GM12872 (cell line): Measurements from ENCODE around the gene SOX12.

Experiments
- CTCF ChIP-seq: IDR thresholded peaks from 3 replicates; pipeline ENCODE4 v1.5.1; 2011; ENCODE audit warnings: low read depth, mild to moderate bottlenecking, low read length, moderate library complexity; ENCODE audit not compliant: insufficient read depth

Gene SOX12

GRCh38 chr20:341682-342081 lies 16.3 kb downstream of the SOX12 start:
- no peak for TF ChIP-seq CTCF

GRCh38 chr20:343107-343506 lies 17.8 kb downstream of the SOX12 start:
- TF ChIP-seq CTCF = no peak

GRCh38 chr20:346033-346639 lies 20.8 kb downstream of the SOX12 start:
- no peak for TF ChIP-seq CTCF

GRCh38 chr20:346640-347316 lies 21.4 kb downstream of the SOX12 start, which contains the start of gene NRSN2:
Gene NRSN2, plus strand, starts transcription at chr20:347111. Its CDS starts 2,533 bp downstream, at chr20:349644.
- no peak for TF ChIP-seq CTCF

- TF ChIP-seq CTCF = no peak
These were observed 21.9 kb downstream of the SOX12 start for GRCh38 chr20:347317-347639.

GRCh38 chr20:347640-348484 lies 22.5 kb downstream of the SOX12 start:
- no peak for TF ChIP-seq CTCF
